OCI-LY1 (cell line): ENCODE results near the gene LTBP4.

Experiments used
- EZH2 ChIP-seq: fragments of 200-600 bp; sonication (generic), shearing (Covaris generic); IDR thresholded peaks from 2 replicates; pipeline ENCODE4 v1.8.0; 2017; ENCODE audit warnings: borderline replicate concordance, mixed run types, mild to moderate bottlenecking, antibody characterized with exemption, low read length, moderate library complexity, mixed read lengths
- TF ChIP-seq, protein P1 (sequence below): fragments of 200-600 bp; sonication (generic), shearing (Covaris generic); IDR thresholded peaks from 2 replicates; pipeline ENCODE4 v1.5.1; 2017; ENCODE audit warnings: mild to moderate bottlenecking, antibody characterized with exemption, low read length, moderate library complexity, mixed read lengths

DNA sequence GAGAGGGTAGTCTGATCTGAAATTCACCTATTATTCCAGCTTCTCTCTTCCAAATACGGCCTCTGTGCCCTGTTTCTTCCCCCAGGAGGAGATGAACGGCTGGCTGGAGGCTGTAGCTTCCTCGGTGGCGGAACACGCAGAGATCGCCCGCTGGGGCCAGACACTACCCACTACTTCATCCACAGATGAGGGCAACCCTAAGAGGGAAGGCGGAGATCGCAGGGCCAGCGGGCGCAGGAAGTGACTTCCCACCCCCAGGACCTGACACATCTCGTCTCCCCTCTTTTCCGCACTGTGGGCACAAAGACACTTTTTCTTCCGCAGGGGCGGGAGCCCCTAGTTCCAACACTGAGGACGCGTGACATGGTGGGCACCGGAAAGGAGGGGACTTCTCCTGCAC lies 25.8 kb upstream of the LTBP4 start:
- TF ChIP-seq, protein P1, sequence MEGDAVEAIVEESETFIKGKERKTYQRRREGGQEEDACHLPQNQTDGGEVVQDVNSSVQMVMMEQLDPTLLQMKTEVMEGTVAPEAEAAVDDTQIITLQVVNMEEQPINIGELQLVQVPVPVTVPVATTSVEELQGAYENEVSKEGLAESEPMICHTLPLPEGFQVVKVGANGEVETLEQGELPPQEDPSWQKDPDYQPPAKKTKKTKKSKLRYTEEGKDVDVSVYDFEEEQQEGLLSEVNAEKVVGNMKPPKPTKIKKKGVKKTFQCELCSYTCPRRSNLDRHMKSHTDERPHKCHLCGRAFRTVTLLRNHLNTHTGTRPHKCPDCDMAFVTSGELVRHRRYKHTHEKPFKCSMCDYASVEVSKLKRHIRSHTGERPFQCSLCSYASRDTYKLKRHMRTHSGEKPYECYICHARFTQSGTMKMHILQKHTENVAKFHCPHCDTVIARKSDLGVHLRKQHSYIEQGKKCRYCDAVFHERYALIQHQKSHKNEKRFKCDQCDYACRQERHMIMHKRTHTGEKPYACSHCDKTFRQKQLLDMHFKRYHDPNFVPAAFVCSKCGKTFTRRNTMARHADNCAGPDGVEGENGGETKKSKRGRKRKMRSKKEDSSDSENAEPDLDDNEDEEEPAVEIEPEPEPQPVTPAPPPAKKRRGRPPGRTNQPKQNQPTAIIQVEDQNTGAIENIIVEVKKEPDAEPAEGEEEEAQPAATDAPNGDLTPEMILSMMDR: no peak
- TF ChIP-seq EZH2: no peak
